OCI-LY3 (cell line): Measurements from ENCODE around the gene SFT2D1.

Source experiments
- H2AFZ ChIP-seq: fragments of 200-600, 300-600 bp; shearing (Covaris generic); 2 replicates; pipeline ENCODE4 v1.6.0; 2014; ENCODE audit warnings: antibody characterized with exemption, low read depth, low read length
- H3K27ac ChIP-seq: fragments of 200-600, 300-600 bp; sonication (generic); 2 replicates; pipeline ENCODE4 v1.5.1; 2014; ENCODE audit warnings: mild to moderate bottlenecking, low read length, moderate library complexity, mixed read lengths
- H3K27me3 ChIP-seq: fragments of 200-600, 300-600 bp; sonication (generic); 2 replicates; pipeline ENCODE4 v1.6.1; 2014; ENCODE audit warnings: low read depth, low read length, mixed read lengths
- H3K36me3 ChIP-seq: fragments of 200-600, 300-600 bp; sonication (generic); replicated peaks from 2 replicates; pipeline ENCODE3; 2014; ENCODE audit warnings: low read depth, low read length, mixed read lengths
- H3K4me1 ChIP-seq: fragments of 300-600, 200-600 bp; sonication (generic); 2 replicates; pipeline ENCODE4 v1.6.1; 2014; ENCODE audit warnings: low read length, mixed read lengths
- H3K4me2 ChIP-seq: fragments of 200-600, 300-600 bp; sonication (generic); 2 replicates; pipeline ENCODE4 v1.6.1; 2014; ENCODE audit warnings: low read length, mixed read lengths
- H3K4me3 ChIP-seq: fragments of 300-600, 200-600 bp; sonication (generic); 2 replicates; pipeline ENCODE4 v1.5.1; 2014; ENCODE audit warnings: antibody characterized with exemption, mild to moderate bottlenecking, low read length, moderate library complexity
- H3K79me2 ChIP-seq: fragments of 300-600, 200-600 bp; shearing (Covaris generic); 2 replicates; pipeline ENCODE4 v1.6.1; 2014; ENCODE audit warnings: mild to moderate bottlenecking, low read length, mixed read lengths
- H3K9ac ChIP-seq: fragments of 300-600, 200-600 bp; shearing (Covaris generic); 2 replicates; pipeline ENCODE4 v1.6.0; 2014; ENCODE audit warnings: mild to moderate bottlenecking, low read length, moderate library complexity
- H3K9me3 ChIP-seq: fragments of 200-600, 300-600 bp; shearing (Covaris generic); 2 replicates; pipeline ENCODE4 v1.6.1; 2014; ENCODE audit warnings: low read length, mixed read lengths; ENCODE audit not compliant: insufficient read depth
- H4K20me1 ChIP-seq: fragments of 200-600, 300-600 bp; sonication (generic); 2 replicates; pipeline ENCODE4 v1.6.1; 2016; ENCODE audit warnings: low read length, mixed read lengths; ENCODE audit not compliant: insufficient read depth
- CTCF ChIP-seq: fragments of 200-600, 300-600 bp; sonication (generic); IDR thresholded peaks from 2 replicates; pipeline ENCODE4 v1.5.1; 2014; ENCODE audit warnings: antibody characterized with exemption, low read length, low read depth
- EZH2phosphoT487 ChIP-seq: fragments of 200-600 bp; shearing (Covaris generic); IDR thresholded peaks from 2 replicates; pipeline ENCODE4 v1.6.1; 2018; ENCODE audit warnings: antibody characterized with exemption, mixed run types, low read depth

Gene SFT2D1

GRCh38 chr6:166305562-166306117, 36.7 kb downstream of the SFT2D1 start:
- no peak for TF ChIP-seq CTCF
- TF ChIP-seq EZH2phosphoT487, result no peak
- no peak overlapping the region for H3K9ac ChIP-seq
- no peaks in the 10 kb centered on the region for H3K36me3 ChIP-seq
- H3K4me1 ChIP-seq, result no peaks in the 10 kb centered on the region
- no peaks in the 10 kb centered on the region for H3K79me2 ChIP-seq
- H3K27ac ChIP-seq, result no peak overlapping the region
- no peaks in the 10 kb centered on the region for H3K27me3 ChIP-seq
- H4K20me1 ChIP-seq, result no peaks in the 10 kb centered on the region
- no peak overlapping the region for H2AFZ ChIP-seq
- no peak overlapping the region for H3K4me2 ChIP-seq
- H3K9me3 ChIP-seq, result no peaks in the 10 kb centered on the region
- H3K4me3 ChIP-seq, result no peak overlapping the region

- H4K20me1 ChIP-seq, result no peaks in the 10 kb centered on the region
- no peak overlapping the region for H3K27ac ChIP-seq
- no peaks in the 10 kb centered on the region for H3K9me3 ChIP-seq
- no peak overlapping the region for H3K4me3 ChIP-seq
- TF ChIP-seq EZH2phosphoT487, result no peak
- no peak overlapping the region for H2AFZ ChIP-seq
- no peak overlapping the region for H3K9ac ChIP-seq
- H3K4me1 ChIP-seq, result no peaks in the 10 kb centered on the region
- no peak overlapping the region for H3K4me2 ChIP-seq
- no peaks in the 10 kb centered on the region for H3K36me3 ChIP-seq
- no peaks in the 10 kb centered on the region for H3K79me2 ChIP-seq
- H3K27me3 ChIP-seq, result no peaks in the 10 kb centered on the region
Measured at GRCh38 chr6:166304106-166304505, 38.2 kb downstream of the SFT2D1 start.

- Histone ChIP-seq H3K27me3 (no peaks in the 10 kb centered on the region), H3K79me2 (no peaks in the 10 kb centered on the region), H2AFZ (no peak overlapping the region), H4K20me1 (no peaks in the 10 kb centered on the region), H3K4me2 (no peak overlapping the region), H3K9me3 (no peaks in the 10 kb centered on the region), H3K4me1 (no peaks in the 10 kb centered on the region), H3K4me3 (no peak overlapping the region), H3K36me3 (no peaks in the 10 kb centered on the region), H3K27ac (no peak overlapping the region), H3K9ac (no peak overlapping the region)
- no peak for TF ChIP-seq CTCF
- no peak for TF ChIP-seq EZH2phosphoT487
Measured at GRCh38 chr6:166301611-166302529, 40.5 kb downstream of the SFT2D1 start.

GRCh38 chr6:166300357-166300987, 41.9 kb downstream of the SFT2D1 start:
- Histone ChIP-seq H4K20me1 (no peaks in the 10 kb centered on the region), H3K9me3 (no peaks in the 10 kb centered on the region), H3K27ac (no peak overlapping the region), H3K27me3 (no peaks in the 10 kb centered on the region), H3K4me1 (no peaks in the 10 kb centered on the region), H3K36me3 (no peaks in the 10 kb centered on the region), H3K79me2 (no peaks in the 10 kb centered on the region), H3K9ac (no peak overlapping the region), H3K4me3 (no peak overlapping the region), H2AFZ (no peak overlapping the region), H3K4me2 (no peak overlapping the region)
- TF ChIP-seq CTCF (no peak), EZH2phosphoT487 (no peak)
